NCI-H82 treated with DMSO at 0.1 percent for 48 hours (cell line): Measurements from ENCODE around the gene SCNN1B.
"Not testable (repeated sequence)": the region's sequence is repeated elsewhere in the genome, so short reads cannot be mapped to it uniquely, and the experiment has no call there.

Experiments
- DNase-seq: peaks from one replicate; lab custom pipeline; 2025; ENCODE audit not compliant: unreplicated experiment; lab: John Stamatoyannopoulos, UW

The SCNN1B gene

GRCh38 chr16:23378921-23379320, 76.8 kb downstream of the SCNN1B start:
- no peak for DNase-seq

GRCh38 chr16:23379707-23380106, 77.6 kb downstream of the SCNN1B start:
- DNase-seq = no peak

GRCh38 chr16:23380501-23380951, 78.4 kb downstream of the SCNN1B start:
- DNase-seq = no peak

GRCh38 chr16:23381702-23382101, 79.6 kb downstream of the SCNN1B start:
- DNase-seq = not testable (repeated sequence)

- DNase-seq = no peak
Measured at GRCh38 chr16:23382279-23382678, 80.2 kb downstream of the SCNN1B start.

GRCh38 chr16:23383881-23384280, 81.8 kb downstream of the SCNN1B start:
- no peak for DNase-seq

- DNase-seq = no peak
Measured at GRCh38 chr16:23384878-23385277, 82.8 kb downstream of the SCNN1B start.

GRCh38 chr16:23385441-23385840, 83.3 kb downstream of the SCNN1B start:
- no peak for DNase-seq

- no peak for DNase-seq
Measured at GRCh38 chr16:23387666-23388065, 85.6 kb downstream of the SCNN1B start.

- no peak for DNase-seq
Measured at GRCh38 chr16:23388786-23389185, 86.7 kb downstream of the SCNN1B start.

- DNase-seq = no peak
Measured at GRCh38 chr16:23389201-23389600, 87.1 kb downstream of the SCNN1B start.

- DNase-seq = not testable (repeated sequence)
Measured at GRCh38 chr16:23389936-23390335, 87.8 kb downstream of the SCNN1B start.

- no peak for DNase-seq
Measured at GRCh38 chr16:23391381-23392222, 89.5 kb downstream of the SCNN1B start.

- DNase-seq = no peak
Measured at GRCh38 chr16:23392223-23392600, 90.1 kb downstream of the SCNN1B start.

- no peak for DNase-seq
Measured at GRCh38 chr16:23394141-23394831, 92.2 kb downstream of the SCNN1B start.

GRCh38 chr16:23395732-23396131, 93.6 kb downstream of the SCNN1B start:
- DNase-seq = no peak

- no peak for DNase-seq
Measured at GRCh38 chr16:23397464-23397863, 95.4 kb downstream of the SCNN1B start.

- DNase-seq = peak; percentile 35
Measured at GRCh38 chr16:23398987-23399805, 97.1 kb downstream of the SCNN1B start.

GRCh38 chr16:23400447-23400846, 98.3 kb downstream of the SCNN1B start:
- DNase-seq = peak; percentile 76

GRCh38 chr16:23401139-23401538, 99.0 kb downstream of the SCNN1B start:
- peak; percentile 54 for DNase-seq

GRCh38 chr16:23402100-23402499, 100.0 kb downstream of the SCNN1B start:
- DNase-seq = no peak
